ENCODE data around the gene KRTAP10-2.

The KRTAP10-2 gene

DNA sequence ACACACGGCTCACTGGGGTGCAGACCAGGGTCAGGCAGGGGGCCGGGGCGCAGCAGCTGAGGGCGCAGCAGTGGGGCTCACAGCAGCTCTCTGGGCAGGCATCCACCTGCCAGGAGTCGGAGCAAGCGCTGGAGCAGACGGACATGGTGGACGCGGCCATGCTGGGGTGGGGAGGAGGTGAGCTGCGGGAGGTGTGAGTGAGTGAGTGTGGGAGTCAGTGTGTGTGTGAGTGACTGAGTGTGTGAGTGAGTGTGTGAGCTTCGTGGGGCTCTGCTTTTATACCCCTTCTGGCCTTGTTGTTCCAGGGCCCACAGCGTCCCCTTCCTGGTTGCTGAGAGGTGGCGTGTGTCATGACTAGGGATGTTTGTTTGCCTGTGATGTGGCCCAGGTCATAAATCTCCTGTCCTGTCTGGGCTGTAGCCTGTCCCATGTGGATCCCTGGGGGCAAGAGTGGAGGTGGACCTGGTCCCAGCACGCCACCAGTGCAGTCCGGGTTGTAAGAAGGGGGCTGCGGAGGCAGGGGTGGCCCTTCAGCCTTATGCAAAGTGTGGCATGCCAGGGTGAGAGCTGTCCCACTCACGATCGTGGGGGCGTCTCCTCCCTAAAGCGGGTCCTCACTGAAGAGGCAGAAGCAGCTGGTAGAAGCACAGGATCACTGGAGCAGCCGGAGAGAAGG is 11.2 kb downstream of the KRTAP10-2 start, which contains the start of gene KRTAP10-1:
Gene KRTAP10-1, minus strand, starts transcription at position 205 of the 676 bp plus-strand sequence. Its CDS starts 45 bp downstream, at position 160.
- no peak for DNase-seq (ENCODE audit: low read depth)

DNA sequence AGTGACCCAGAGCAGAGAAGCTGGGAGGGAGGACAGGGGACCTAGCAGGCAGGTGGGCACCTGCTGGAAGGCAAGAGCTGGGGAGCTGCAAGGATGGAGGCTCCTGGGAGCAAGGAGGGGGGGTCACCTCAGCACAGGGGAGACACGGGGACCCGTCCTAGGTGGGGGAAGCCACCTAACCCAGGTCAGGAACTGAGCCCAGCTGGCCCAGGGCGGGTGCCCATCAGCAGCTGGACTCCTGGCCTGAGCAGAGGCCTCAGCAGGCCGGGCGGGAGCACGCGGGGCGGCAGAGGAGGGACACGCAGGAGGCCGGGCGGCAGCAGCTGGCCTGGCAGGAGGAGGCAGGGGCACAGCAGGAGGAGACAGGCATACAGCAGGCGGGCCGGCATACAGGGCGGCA is 12.3 kb downstream of the KRTAP10-2 start:
- DNase-seq (ENCODE audit: low read depth), result no peak

DNA sequence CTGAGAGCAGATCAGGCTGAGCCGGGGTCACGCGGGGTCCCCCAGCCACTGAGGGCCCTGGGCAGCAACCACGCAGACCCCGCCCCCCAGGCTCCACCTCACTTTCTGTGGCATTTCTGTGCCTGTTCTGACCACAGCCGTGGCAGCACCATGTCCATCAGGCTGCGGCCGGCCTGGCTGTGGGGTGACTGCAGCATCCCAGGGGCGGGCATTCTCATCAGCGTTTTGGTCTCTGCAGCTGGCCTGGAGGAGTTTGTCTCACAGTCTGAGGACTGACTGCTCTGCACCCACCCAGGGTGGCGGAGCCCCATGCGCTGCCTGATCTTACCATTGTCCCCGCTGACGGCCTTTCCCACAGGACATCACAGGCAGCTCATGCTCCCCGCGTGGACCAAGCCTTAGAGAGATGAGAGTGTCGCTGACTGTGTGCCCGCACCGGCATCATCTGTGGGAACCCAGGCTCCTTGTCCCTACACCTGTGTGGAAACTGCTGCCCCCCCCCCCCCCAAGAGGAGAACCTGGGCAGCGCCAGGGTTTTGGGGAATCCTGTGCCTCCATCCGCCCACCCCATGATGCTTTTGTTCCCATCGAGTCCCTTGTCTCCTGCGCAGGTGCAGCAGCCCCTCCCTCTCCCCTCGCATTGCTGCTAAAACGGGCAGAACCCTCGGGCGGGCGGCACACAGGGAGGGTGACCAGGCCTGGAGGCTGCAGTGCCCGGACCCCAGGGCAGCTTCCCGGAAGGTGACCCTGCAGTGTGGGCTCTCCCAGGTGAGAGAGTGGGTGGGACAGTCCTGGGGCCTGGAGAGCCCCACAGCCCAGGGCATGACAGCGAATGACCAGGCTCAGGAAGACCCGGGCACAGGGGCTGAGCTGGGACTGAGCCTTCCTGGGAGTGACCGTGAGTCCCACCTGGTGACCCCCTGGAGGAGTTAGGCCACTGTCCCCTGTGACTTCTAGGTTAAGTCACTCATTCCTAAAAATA is 13.1 kb downstream of the KRTAP10-2 start:
- DNase-seq (ENCODE audit: low read depth), result no peak

DNA sequence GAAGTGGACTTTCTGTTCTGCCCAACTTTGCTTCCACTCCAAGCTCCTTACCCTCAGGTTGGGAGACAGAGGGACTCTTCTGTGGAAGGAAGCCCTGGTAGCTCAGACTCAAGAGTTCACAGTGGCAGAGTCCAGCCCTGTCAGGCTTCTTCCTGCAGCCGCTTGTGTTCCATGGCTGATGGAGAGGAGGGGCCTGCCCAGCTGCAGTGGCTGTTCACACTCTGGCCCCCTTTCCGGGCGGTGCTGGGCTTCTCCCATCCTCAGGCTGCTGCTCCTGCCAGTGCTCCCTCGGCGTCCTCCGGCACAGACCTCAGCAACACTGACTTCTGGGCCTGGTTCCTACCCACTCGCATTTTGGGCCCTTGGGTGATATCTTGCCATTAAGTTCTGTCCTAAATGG is 15.3 kb downstream of the KRTAP10-2 start:
- no peak for DNase-seq (ENCODE audit: low read depth)

DNA sequence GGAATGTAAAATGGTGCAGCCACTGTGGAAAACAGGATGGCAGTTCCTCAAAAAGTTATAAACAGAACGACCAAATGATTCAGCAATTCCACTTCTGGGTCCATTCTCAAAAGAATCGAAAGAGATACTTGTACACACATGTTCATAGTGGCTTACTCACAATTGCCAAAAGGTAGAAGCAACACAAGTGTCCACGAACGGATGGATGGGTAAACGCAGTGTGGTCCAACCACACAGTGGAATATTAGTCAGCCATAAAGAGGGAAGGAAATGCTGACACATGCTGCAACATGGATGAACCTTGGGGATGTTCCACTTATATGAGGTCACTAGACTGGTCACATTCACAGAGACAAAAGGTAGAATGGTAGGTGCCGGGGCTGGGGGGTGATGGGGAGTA is 16.6 kb downstream of the KRTAP10-2 start:
- DNase-seq (ENCODE audit: low read depth), result no peak

GRCh38 chr21:44533891-44534627 is 17.2 kb downstream of the KRTAP10-2 start:
- no peak for DNase-seq (ENCODE audit: low read depth)

DNA sequence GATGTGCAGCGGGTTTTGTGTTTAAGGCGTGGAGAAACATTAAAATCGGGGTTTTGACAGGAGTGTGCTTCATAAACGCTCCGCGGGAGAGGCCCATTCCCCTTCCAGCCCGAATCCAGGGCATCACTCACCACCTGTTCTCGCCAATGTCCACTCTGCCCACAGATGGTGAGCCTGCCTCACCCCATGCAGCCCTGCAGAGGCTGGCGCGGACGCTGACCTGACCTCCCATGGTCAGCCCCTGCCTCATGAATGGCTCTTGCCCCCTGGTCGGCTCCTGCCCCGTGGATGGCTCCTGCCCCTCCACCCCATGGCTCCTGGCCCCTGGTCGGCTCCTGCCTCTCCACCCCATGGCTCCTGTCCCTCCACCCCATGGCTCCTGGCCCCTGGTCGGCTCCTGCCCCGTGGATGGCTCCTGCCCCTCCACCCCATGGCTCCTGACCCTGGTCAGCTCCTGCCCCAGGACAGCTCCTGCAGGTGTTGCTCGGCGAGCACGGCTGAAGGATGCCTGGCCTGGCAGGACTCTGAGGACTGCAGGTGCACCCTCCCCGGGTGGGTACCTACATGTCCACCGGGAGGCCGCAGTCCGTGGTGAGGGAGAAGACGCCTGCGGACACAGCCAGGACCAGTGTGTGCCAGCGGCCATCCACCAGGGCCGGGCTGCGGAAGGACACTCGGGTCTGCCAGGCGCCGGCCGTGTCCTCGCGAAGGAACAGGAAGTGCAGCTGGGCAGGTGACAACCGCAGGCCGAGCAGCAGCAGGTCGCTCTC is 18.0 kb downstream of the KRTAP10-2 start:
- DNase-seq (ENCODE audit: low read depth), result no peak

- no peak for DNase-seq (ENCODE audit: low read depth)
Observed at GRCh38 chr21:44532712-44533111, 18.6 kb downstream of the KRTAP10-2 start.

DNA sequence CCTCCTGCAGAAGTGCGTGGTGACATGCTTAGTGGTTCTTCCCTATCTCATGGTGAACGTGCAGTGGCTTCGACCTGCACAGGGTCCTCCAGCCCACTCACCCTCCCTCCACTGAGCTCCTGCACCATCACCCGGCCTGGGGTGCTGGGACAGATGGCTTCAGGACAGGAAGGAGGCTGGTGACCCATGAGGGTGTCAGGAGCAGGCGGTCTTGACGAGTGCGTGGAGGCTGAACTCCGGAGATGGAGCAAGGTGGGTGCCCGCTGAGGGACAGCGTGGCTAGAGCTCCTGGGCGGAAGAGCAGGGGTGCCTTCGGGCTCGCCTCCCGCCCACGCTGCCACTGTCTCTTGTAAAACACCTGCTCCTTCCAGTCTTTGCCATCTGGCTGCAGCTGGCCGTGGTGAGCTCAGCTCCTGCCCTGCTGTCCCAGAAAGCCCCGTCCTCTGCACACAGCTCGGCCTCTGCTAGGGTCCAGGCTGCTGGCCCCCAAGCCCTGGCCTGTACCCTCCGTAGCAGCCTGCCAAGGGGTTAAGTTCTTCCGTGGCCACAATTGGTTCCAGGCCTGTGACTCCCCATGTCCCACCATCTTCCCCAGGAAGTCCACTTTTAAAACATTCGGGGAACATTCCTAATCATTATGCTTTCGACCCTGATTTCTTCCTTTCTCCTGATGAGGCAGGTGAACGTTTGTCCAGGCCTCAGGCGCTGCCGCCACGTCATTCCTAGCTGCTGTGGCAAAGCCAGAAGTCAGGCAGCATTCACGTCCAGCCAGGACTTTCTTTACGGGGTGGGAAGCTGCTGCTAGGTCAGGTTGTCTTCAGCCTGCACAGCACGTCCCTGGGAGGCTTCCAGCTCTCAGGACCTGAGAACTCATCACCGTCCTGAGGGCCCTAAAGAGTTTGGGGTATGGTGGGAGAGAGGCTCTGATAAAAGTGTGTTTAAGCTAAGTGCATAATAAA is 19.4 kb downstream of the KRTAP10-2 start:
- DNase-seq (ENCODE audit: low read depth), result no peak

DNA sequence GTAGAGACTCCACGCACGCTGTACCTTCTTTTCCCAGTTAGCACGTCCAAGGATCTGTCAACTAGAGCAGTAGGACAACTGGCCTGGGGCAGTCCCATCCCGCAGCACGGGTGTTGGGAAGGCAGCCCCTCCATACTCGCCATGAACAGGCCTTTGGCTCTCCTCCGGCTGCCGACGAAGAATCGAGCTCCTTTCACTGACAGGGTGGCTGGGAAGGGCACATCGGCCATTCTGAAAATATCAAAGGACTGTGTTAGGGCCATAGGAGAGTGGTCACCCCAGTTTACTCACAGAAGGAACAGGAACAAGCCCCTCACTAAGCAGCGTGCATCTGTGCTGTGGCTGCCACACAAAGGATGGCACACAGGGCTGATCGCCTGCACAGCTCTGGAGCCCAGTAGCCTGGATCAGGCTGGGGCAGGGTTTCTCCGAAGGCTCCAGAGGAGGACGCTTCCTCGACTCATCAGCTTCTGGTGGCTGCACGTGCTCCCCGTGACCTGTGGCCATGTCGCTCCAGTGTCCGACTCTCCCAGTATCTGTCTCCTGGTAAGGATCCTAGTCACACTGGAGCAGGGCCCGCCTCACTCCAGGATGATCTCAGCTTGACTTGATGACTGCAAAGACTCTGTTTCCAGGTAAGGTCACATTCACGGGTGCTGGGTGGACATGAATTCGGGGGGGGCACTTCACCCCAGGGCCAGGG is 20.3 kb downstream of the KRTAP10-2 start:
- DNase-seq (ENCODE audit: low read depth), result no peak

- no peak for DNase-seq (ENCODE audit: low read depth)
Observed at GRCh38 chr21:44530221-44530902, 20.9 kb downstream of the KRTAP10-2 start.

- no peak for DNase-seq (ENCODE audit: low read depth)
Observed at GRCh38 chr21:44529503-44530125, 21.7 kb downstream of the KRTAP10-2 start.

GRCh38 chr21:44529011-44529421 is 22.3 kb downstream of the KRTAP10-2 start:
- DNase-seq (ENCODE audit: low read depth), result no peak

DNA sequence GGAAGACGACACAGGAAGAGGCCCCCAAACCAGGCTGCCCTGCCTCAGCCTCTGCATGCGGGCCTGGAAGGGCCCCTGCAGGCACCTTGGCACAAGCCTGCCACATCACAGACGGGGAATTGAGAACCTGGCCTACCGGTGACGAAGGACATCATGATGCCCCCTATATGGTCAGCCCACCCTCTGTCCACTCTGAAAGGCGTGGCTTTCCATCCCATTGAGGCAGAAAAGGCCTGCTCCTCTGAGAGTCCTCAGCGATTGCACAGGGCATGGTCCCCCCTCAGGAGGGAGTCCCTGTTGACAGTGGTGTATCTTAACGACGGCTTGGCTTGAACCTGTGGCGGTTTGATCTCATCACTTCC is 22.7 kb downstream of the KRTAP10-2 start:
- DNase-seq (ENCODE audit: low read depth), result no peak

DNA sequence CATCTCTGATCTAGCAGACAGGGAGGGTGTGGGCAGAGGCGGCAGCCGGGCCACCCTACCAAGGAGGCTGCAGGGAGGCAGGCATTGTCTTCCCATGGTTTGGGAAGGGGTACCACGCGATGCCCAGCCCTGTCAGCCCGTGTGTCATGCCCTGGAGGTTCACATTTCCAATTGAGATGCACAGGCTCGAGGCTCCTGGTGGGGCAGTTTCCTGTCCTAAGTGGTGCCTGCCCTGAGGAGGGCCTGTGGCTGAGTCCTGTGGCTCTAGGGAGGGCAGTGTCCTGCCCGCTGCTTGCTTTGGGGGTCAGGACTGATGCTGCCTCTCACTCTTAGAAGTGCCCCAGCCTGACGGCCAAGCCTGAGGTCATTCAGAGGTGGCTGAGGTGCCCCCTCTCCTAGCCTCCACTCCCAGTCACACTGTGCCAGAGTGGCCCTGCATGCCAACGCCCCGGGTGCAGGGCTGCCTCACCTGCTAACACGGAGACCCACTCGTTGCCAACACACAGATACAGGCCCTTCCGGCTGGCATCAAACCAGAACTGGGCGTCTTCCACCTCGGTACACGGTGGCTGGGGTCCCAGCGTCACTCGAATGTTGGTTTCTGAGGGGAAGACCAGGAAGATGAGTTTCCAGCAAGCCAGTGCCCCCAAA is 23.2 kb downstream of the KRTAP10-2 start:
- no peak for DNase-seq (ENCODE audit: low read depth)

DNA sequence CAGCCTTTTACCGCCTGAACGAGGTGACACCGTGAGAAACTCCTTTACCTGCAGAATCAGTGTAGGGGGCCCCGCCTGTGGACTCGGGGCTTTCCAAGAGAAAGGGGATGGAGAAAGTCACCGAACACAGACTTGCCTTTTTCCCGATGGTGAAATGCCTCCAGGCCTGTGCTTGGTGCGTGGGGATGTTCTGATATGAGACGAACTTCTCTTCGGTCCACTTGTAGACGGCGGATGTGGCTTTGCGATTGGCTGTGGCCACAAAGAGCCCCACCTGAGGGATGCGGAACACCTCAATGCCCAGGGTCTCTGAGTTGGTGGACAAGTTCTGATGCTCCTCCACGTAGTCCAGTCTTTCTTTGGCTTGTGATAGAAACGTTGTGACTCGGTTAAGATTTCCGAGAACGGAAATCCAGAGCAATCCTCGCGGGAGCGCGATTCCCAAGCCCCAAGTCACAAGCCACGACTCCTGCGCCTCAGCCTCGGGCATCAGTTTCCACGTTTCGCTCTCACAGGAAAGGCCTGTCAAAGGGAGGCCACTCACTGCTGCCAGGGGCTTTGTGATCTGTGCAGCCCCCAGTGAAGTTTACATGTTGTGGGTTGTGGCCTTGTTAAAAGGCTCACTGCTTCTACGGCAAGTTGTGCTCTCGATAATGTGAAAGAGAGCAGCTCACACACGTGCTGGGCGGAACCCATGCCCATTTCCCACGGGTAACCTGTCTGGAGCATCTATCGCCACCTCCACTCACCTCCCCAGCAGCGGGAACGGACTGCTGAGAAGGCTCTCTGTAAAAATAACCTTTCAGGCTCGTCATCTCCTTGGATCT is 23.9 kb downstream of the KRTAP10-2 start:
- DNase-seq (ENCODE audit: low read depth), result no peak

Data from activated gamma-delta T cell treated with anti-CD3 and anti-CD28 coated beads, Interleukin-2, amount 50 U/mL, for 16 hours (primary cell).